Karpas-422 (cell line): ENCODE results near the gene NR6A1. TPM values are rescaled to one million over a fixed set of nuclear protein-coding genes. Genes with fewer than 3 reads are reported as not detected.
A peak's percentile ranks its signal among the peaks of the same experiment; 100 is the strongest.

ENCODE experiments used
- DNase-seq: peaks from one replicate; pipeline ENCODE4 v3.0.0-alpha.2; 2015
- H2AFZ ChIP-seq: fragments of 200-600 bp; sonication (generic); 2 replicates; pipeline ENCODE4 v1.6.1; 2014; ENCODE audit warnings: antibody characterized with exemption, low read length, mixed read lengths
- H3K27ac ChIP-seq: fragments of 200-600 bp; sonication (generic); 2 replicates; pipeline ENCODE4 v1.5.1; 2014; ENCODE audit warnings: mild to moderate bottlenecking, low read length, moderate library complexity
- H3K27me3 ChIP-seq: fragments of 200-600 bp; sonication (generic); 2 replicates; pipeline ENCODE4 v1.6.1; 2014; ENCODE audit warnings: low read length, mixed read lengths
- H3K36me3 ChIP-seq: fragments of 200-600 bp; sonication (generic); 2 replicates; pipeline ENCODE4 v1.6.1; 2014; ENCODE audit warnings: low read length, mixed read lengths; ENCODE audit not compliant: insufficient read depth
- H3K4me1 ChIP-seq: fragments of 200-600 bp; sonication (generic); 2 replicates; pipeline ENCODE4 v1.6.1; 2014; ENCODE audit warnings: mild to moderate bottlenecking, low read length, mixed read lengths
- H3K4me2 ChIP-seq: fragments of 200-600 bp; sonication (generic); 2 replicates; pipeline ENCODE4 v1.6.1; 2014; ENCODE audit warnings: low read length, low read depth, mild to moderate bottlenecking; ENCODE audit not compliant: poor library complexity, severe bottlenecking
- H3K4me3 ChIP-seq: fragments of 200-600 bp; sonication (generic); 2 replicates; pipeline ENCODE4 v1.5.1; 2014; ENCODE audit warnings: mild to moderate bottlenecking, antibody characterized with exemption, low read length, mixed read lengths
- H3K79me2 ChIP-seq: fragments of 200-600 bp; sonication (generic); 2 replicates; pipeline ENCODE4 v1.6.1; 2014; ENCODE audit warnings: mild to moderate bottlenecking, low read length, mixed read lengths
- H3K9ac ChIP-seq: fragments of 200-600 bp; sonication (generic); 2 replicates; pipeline ENCODE4 v1.6.0; 2014; ENCODE audit warnings: low read length
- H3K9me2 ChIP-seq: fragments of 200-600 bp; sonication (generic), shearing (Covaris generic); replicated peaks from 2 replicates; pipeline ENCODE4 v1.6.0; 2014; ENCODE audit warnings: mild to moderate bottlenecking, low read length, moderate library complexity; ENCODE audit not compliant: insufficient read depth
- H3K9me3 ChIP-seq: fragments of 300-700, 200-600 bp; sonication (generic); 2 replicates; pipeline ENCODE4 v1.6.1; 2014; ENCODE audit warnings: low read length, mixed read lengths
- H4K20me1 ChIP-seq: fragments of 200-600 bp; sonication (generic); 2 replicates; pipeline ENCODE4 v1.6.1; 2014; ENCODE audit warnings: mild to moderate bottlenecking, antibody characterized with exemption, low read length, low read depth; ENCODE audit not compliant: insufficient read depth
- total RNA-seq: library from RNA; depleted of rRNA; stranded (reverse); fragments of >200 nt; shearing (Covaris generic); gene quantifications from 2 replicates; pipeline ENCODE4 v1.2.3, GENCODE V29; 2014; ENCODE audit warnings: low replicate concordance

The NR6A1 gene
- total RNA-seq, 1 experiment from 2014 or later = 3.1 TPM

DNA sequence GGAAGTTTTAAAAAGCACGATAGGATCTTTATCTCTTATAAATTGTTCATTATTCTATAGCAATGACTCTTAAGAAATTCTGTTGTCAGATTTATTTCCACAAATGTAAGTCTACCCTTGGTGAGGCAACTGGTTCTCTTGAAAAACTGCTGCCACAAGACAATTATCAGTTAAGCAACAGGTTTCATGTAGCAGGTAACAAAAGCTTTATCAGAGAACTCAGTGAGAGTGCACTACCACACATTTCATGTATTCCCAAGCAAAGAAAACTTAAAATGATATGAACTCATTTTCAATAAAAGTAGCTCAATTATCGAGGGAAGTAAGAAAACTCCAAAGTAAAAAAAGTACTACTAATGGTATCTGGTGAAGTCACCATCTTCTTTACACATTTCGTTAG, 9.4 kb downstream of the NR6A1 start:
- Histone ChIP-seq H3K4me1 (peaks cover 14% of the 10 kb centered on the region), H3K4me2 (no peak overlapping the region), H3K79me2 (no peaks in the 10 kb centered on the region), H2AFZ (no peak overlapping the region), H3K27ac (no peak overlapping the region), H3K27me3 (no peaks in the 10 kb centered on the region), H3K4me3 (no peak overlapping the region), H3K9me2 (no peaks in the 10 kb centered on the region), H4K20me1 (peaks cover 48% of the 10 kb centered on the region; the same call in 1 of the 2 replicates), H3K9me3 (no peaks in the 10 kb centered on the region), H3K36me3 (no peaks in the 10 kb centered on the region), H3K9ac (no peak overlapping the region)
- DNase-seq = peak; percentile 22

- Histone ChIP-seq H3K9me2 (no peaks in the 10 kb centered on the region), H3K27me3 (no peaks in the 10 kb centered on the region), H3K27ac (no peak overlapping the region), H3K4me2 (no peak overlapping the region), H2AFZ (no peak overlapping the region), H4K20me1 (peaks cover 48% of the 10 kb centered on the region; the same call in 1 of the 2 replicates), H3K4me1 (peaks cover 14% of the 10 kb centered on the region), H3K9ac (no peak overlapping the region), H3K9me3 (no peaks in the 10 kb centered on the region), H3K4me3 (no peak overlapping the region), H3K36me3 (no peaks in the 10 kb centered on the region), H3K79me2 (no peaks in the 10 kb centered on the region)
- DNase-seq = peak; percentile 7
Measured at GRCh38 chr9:124761196-124761595, 9.9 kb downstream of the NR6A1 start.

- no peaks in the 10 kb centered on the region for H3K36me3 ChIP-seq
- H3K9ac ChIP-seq = no peak overlapping the region
- H3K27ac ChIP-seq = no peak overlapping the region
- H2AFZ ChIP-seq = no peak overlapping the region
- no peaks in the 10 kb centered on the region for H3K79me2 ChIP-seq
- no peak for DNase-seq
- H3K27me3 ChIP-seq = no peaks in the 10 kb centered on the region
- no peaks in the 10 kb centered on the region for H3K9me2 ChIP-seq
- no peak overlapping the region for H3K4me2 ChIP-seq
- peaks cover 13% of the 10 kb centered on the region for H3K4me1 ChIP-seq
- peaks cover 44% of the 10 kb centered on the region; the same call in 1 of the 2 replicates for H4K20me1 ChIP-seq
- H3K9me3 ChIP-seq = no peaks in the 10 kb centered on the region
- H3K4me3 ChIP-seq = no peak overlapping the region
Measured at GRCh38 chr9:124760719-124761118, 10.4 kb downstream of the NR6A1 start.

DNA sequence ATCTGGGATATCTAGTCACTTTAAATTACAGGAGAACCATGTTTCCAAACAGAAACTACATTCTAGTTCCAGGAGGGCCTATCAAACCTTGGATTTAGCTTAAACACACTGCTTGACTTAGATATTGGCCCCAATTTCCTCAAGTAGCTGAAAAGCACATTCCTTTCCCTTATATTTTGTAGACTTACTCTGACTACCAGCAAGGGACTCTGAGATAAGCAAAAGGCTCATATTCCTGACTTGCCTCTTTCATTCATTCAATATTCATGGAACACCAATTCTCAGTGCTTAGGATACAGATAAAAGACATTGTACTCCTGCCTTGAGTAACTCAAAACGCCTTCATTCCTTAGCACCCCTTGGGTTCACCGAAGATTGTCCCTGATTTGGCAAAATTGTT, 11.8 kb downstream of the NR6A1 start:
- H3K27ac ChIP-seq = no peak overlapping the region
- no peak overlapping the region for H3K4me3 ChIP-seq
- DNase-seq = no peak
- no peaks in the 10 kb centered on the region for H3K27me3 ChIP-seq
- no peaks in the 10 kb centered on the region for H3K9me3 ChIP-seq
- no peaks in the 10 kb centered on the region for H3K79me2 ChIP-seq
- H3K4me2 ChIP-seq = no peak overlapping the region
- no peak overlapping the region for H3K9ac ChIP-seq
- peaks cover 3% of the 10 kb centered on the region; the same call in 1 of the 2 replicates for H3K4me1 ChIP-seq
- no peaks in the 10 kb centered on the region for H3K9me2 ChIP-seq
- H2AFZ ChIP-seq = no peak overlapping the region
- H4K20me1 ChIP-seq = peaks cover 39% of the 10 kb centered on the region
- no peaks in the 10 kb centered on the region for H3K36me3 ChIP-seq

- no peak overlapping the region for H2AFZ ChIP-seq
- H4K20me1 ChIP-seq = peaks cover 36% of the 10 kb centered on the region
- no peak overlapping the region for H3K4me2 ChIP-seq
- no peaks in the 10 kb centered on the region for H3K9me3 ChIP-seq
- no peak overlapping the region for H3K27ac ChIP-seq
- peaks cover 3% of the 10 kb centered on the region; the same call in 1 of the 2 replicates for H3K4me1 ChIP-seq
- DNase-seq = no peak
- H3K9me2 ChIP-seq = no peaks in the 10 kb centered on the region
- H3K4me3 ChIP-seq = no peak overlapping the region
- H3K9ac ChIP-seq = no peak overlapping the region
- no peaks in the 10 kb centered on the region for H3K79me2 ChIP-seq
- no peaks in the 10 kb centered on the region for H3K27me3 ChIP-seq
- no peaks in the 10 kb centered on the region for H3K36me3 ChIP-seq
Measured at GRCh38 chr9:124758691-124759090, 12.4 kb downstream of the NR6A1 start.

- H3K9me2 ChIP-seq = no peaks in the 10 kb centered on the region
- H3K4me3 ChIP-seq = no peak overlapping the region
Measured at GRCh38 chr9:124758061-124758460, 13.1 kb downstream of the NR6A1 start.

DNA sequence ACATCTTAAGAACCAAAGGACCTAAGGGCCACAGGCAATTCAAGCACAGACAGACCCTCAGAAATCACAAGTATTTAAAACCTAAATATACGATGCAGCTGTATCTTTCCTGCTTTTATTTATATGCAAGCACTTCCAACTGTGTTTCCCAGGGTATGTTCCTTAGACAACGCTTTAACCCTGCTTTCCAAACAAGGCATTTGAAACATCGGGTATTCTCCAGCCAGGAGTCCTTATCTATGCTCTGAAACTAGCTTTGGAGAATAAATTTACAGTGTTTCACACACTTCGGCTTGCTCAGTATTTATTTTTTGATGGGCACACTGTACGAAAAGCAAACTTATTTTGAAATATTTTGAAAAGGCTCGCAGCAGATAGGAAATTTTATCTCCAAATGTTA, 13.5 kb downstream of the NR6A1 start:
- H3K4me1 ChIP-seq = peaks cover 3% of the 10 kb centered on the region; the same call in 1 of the 2 replicates
- no peak overlapping the region for H2AFZ ChIP-seq
- no peaks in the 10 kb centered on the region for H3K27me3 ChIP-seq
- no peak overlapping the region for H3K27ac ChIP-seq
- H3K9me3 ChIP-seq = no peaks in the 10 kb centered on the region
- H3K79me2 ChIP-seq = no peaks in the 10 kb centered on the region
- H3K4me2 ChIP-seq = no peak overlapping the region
- peaks cover 31% of the 10 kb centered on the region for H4K20me1 ChIP-seq
- H3K4me3 ChIP-seq = no peak overlapping the region
- H3K9me2 ChIP-seq = no peaks in the 10 kb centered on the region
- H3K9ac ChIP-seq = no peak overlapping the region
- no peak for DNase-seq
- H3K36me3 ChIP-seq = no peaks in the 10 kb centered on the region

More at GRCh38 chr9:124758061-124758460, 13.1 kb downstream of the NR6A1 start:
- Histone ChIP-seq H3K9me3 (no peaks in the 10 kb centered on the region), H3K4me2 (no peak overlapping the region), H3K9ac (no peak overlapping the region), H3K79me2 (no peaks in the 10 kb centered on the region), H3K36me3 (no peaks in the 10 kb centered on the region), H3K27me3 (no peaks in the 10 kb centered on the region), H4K20me1 (peaks cover 35% of the 10 kb centered on the region), H3K4me1 (peaks cover 3% of the 10 kb centered on the region; the same call in 1 of the 2 replicates), H3K27ac (no peak overlapping the region), H2AFZ (no peak overlapping the region)
- no peak for DNase-seq

GRCh38 chr9:124756011-124756410, 15.1 kb downstream of the NR6A1 start:
- no peaks in the 10 kb centered on the region for H3K27me3 ChIP-seq
- H3K9me2 ChIP-seq = no peaks in the 10 kb centered on the region
- no peak overlapping the region for H3K4me2 ChIP-seq
- peaks cover 26% of the 10 kb centered on the region for H4K20me1 ChIP-seq
- peaks cover 3% of the 10 kb centered on the region; the same call in 1 of the 2 replicates for H3K4me1 ChIP-seq
- H2AFZ ChIP-seq = no peak overlapping the region
- no peak for DNase-seq
- no peaks in the 10 kb centered on the region for H3K79me2 ChIP-seq
- no peaks in the 10 kb centered on the region for H3K36me3 ChIP-seq
- H3K9ac ChIP-seq = no peak overlapping the region
- no peak overlapping the region for H3K27ac ChIP-seq
- no peak overlapping the region for H3K4me3 ChIP-seq
- H3K9me3 ChIP-seq = no peaks in the 10 kb centered on the region
